Measurements from ENCODE around the gene FARP2.
A peak's percentile ranks its signal among the peaks of the same experiment; 100 is the strongest.

FARP2 gene

GRCh38 chr2:241355983-241356870 lies at the start of gene FARP2:
Gene FARP2, plus strand, starts transcription at chr2:241356285. Its CDS starts 16,823 bp downstream, at chr2:241373108.
- TF ChIP-seq CTCF (IDR thresholded peaks at IDR 0.05) = no peak
- TF ChIP-seq ZFX (IDR thresholded peaks at IDR 0.05; ENCODE audit: borderline replicate concordance) = no peak
- peak within 1 kb of the TSS; percentile 83 for H3K27ac ChIP-seq

GRCh38 chr2:241307055-241307454 lies 49.0 kb upstream of the FARP2 start:
- no peak overlapping the region for H3K27ac ChIP-seq
- TF ChIP-seq ZFX (IDR thresholded peaks at IDR 0.05; ENCODE audit: borderline replicate concordance) (no peak), CTCF (IDR thresholded peaks at IDR 0.05) (no peak)

GRCh38 chr2:241308267-241308666 lies 47.8 kb upstream of the FARP2 start:
- TF ChIP-seq CTCF (IDR thresholded peaks at IDR 0.05) = no peak
- no peak for TF ChIP-seq ZFX (IDR thresholded peaks at IDR 0.05; ENCODE audit: borderline replicate concordance)
- no peak overlapping the region for H3K27ac ChIP-seq

- TF ChIP-seq ZFX (IDR thresholded peaks at IDR 0.05; ENCODE audit: borderline replicate concordance) (no peak), CTCF (IDR thresholded peaks at IDR 0.05) (no peak)
- H3K27ac ChIP-seq = no peak overlapping the region
Measured at GRCh38 chr2:241308832-241309500, 47.1 kb upstream of the FARP2 start.

GRCh38 chr2:241309684-241310117 lies 46.4 kb upstream of the FARP2 start:
- TF ChIP-seq CTCF (IDR thresholded peaks at IDR 0.05) = no peak
- TF ChIP-seq ZFX (IDR thresholded peaks at IDR 0.05; ENCODE audit: borderline replicate concordance) = no peak
- no peak overlapping the region for H3K27ac ChIP-seq

GRCh38 chr2:241310917-241311566 lies 45.0 kb upstream of the FARP2 start:
- no peak overlapping the region for H3K27ac ChIP-seq
- TF ChIP-seq ZFX (IDR thresholded peaks at IDR 0.05; ENCODE audit: borderline replicate concordance) = no peak
- TF ChIP-seq CTCF (IDR thresholded peaks at IDR 0.05) = no peak
